Activated CD4-positive, CD25-positive, alpha-beta regulatory T cell (primary cell): ENCODE results near the gene HP1BP3.
"Not testable (repeated sequence)": the region's sequence is repeated elsewhere in the genome, so short reads cannot be mapped to it uniquely, and the experiment has no call there.

ENCODE experiments used
- DNase-seq, 4 experiments: peaks; one replicate each; lab custom pipeline; 2025; lab: John Stamatoyannopoulos, UW

Gene HP1BP3

GRCh38 chr1:20787029-20787839 lies at the start of gene HP1BP3:
TSS of gene HP1BP3 (minus strand) at chr1:20787307. CDS start at chr1:20780440, 6,867 bp downstream.
- DNase-seq, result peak; percentile 50 to 81 (median 68)

DNA sequence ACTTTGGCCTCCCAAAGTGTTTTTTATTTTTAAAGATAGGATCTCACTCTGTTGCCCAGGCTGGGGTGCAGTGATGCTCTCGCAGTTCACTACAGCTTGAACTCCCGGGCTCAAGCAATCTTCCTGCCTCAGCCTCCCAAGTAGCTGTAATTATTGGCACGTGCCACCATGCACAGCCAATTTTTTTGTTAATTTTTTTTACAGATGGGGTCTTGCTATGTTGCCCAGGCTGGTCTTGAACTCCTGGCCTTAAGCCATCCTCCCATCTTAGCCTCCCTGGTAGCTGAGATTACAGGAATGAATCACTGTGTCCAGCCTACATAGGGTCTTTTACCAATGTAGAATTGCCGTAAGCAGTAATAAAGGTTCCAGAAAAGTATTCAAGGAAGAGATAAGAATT lies 49.1 kb upstream of the HP1BP3 start:
- no peak for DNase-seq

- DNase-seq, result no peak
These were observed 47.7 kb upstream of the HP1BP3 start for GRCh38 chr1:20834780-20835179.

DNA sequence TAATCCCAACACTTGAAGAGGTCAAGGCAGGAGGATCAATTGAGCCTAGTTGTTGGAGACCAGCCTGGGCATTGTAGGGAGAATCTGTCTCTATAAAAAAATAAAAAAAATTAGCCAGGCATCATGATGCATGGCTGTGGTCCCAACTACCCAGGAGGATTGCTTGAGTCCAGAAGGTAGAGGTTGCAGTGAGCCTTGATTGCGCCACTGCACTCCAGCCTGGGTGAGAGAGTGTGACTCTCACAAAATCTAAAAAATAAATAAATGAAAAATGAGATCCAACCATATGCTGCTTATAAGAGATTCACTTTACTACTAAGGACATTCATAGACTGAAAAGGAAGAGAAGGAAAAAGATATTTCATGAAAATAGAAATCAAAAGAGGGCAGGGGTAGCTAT lies 47.1 kb upstream of the HP1BP3 start:
- no peak for DNase-seq

DNA sequence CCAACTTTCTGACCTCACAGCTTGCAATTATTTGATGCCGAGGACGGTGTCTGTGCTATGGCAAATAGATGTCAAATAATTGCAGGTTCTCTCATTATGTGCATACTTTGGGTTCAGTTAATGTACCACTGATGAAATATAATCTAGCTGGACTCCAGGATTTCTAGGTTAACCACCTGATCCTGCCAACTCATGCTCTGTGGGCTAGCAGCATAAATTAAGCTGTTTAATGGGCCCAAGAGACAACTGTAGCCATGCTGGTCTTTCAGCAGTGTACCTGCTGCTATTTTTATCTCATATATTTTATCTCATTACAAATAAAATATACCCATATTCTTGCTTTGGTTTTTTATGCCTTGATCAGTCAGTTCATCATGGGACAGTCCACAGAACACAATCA lies 43.3 kb upstream of the HP1BP3 start:
- DNase-seq, result no peak

- no peak for DNase-seq
These were observed 42.8 kb upstream of the HP1BP3 start for GRCh38 chr1:20829946-20830345.

GRCh38 chr1:20829531-20829930 lies 42.4 kb upstream of the HP1BP3 start:
- DNase-seq, result no peak

DNA sequence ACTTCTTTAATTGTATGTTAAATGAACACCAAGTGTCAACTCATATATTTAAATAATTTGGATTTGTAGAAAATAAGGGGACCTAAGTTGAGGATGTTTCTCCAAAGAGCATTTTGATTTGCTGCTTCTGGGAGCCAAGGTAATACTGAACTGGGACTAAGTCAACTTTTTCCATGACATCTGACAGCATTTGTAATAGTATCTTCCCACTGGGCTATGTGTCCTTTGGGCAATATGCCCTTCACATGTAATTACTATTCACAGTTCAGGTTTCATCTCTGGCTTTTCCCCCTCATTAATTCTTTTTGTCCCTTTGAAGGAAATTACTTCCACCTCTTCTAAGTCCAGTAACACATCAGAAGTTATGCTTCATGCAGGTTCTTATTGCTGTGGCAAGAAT lies 36.7 kb upstream of the HP1BP3 start:
- DNase-seq, result no peak

DNA sequence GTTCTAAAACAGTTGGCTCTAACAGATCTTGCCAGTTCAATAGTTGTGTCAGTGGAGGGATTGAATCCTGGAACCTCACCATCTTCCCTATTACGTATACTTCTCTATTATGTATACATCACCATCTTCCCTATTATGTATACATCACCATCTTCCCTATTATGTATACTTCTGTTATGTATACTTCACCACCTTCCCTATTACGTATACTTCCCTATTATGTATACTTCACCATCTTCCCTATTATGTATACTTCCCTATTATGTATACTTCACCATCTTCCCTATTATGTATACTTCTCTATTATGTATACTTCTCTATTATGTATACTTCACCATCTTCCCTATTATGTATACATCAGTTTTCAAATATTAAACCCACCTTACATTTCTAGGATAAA lies 34.4 kb upstream of the HP1BP3 start:
- DNase-seq, result no peak

- no peak for DNase-seq
These were observed 32.7 kb upstream of the HP1BP3 start for GRCh38 chr1:20819818-20820217.

- no peak for DNase-seq
These were observed 27.4 kb upstream of the HP1BP3 start for GRCh38 chr1:20814534-20814871.

GRCh38 chr1:20811916-20812315 lies 24.8 kb upstream of the HP1BP3 start:
- DNase-seq, result no peak

- no peak for DNase-seq
These were observed 6.1 kb upstream of the HP1BP3 start for GRCh38 chr1:20793236-20793635.

GRCh38 chr1:20792196-20792595 lies 5.1 kb upstream of the HP1BP3 start:
- no peak for DNase-seq

DNA sequence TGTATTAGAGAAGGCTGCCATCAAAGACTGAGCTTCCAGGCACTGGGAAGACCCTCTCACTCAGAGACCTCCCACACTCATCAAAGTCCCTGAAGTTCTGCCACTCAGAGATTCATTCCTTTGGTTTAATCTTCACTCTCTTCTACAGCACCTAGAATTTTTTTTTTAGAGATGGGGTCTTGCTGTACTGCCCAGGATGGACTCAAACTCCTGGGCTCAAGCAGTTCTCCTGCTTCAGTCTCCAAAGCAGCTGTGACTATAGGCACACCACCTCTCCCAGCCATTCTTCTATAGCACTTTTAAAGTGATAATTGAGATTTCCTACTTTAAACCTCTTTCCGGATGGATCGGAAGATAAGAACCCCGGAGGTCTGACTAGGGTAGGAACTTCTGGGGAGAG lies 3.7 kb upstream of the HP1BP3 start:
- DNase-seq, result no peak

DNA sequence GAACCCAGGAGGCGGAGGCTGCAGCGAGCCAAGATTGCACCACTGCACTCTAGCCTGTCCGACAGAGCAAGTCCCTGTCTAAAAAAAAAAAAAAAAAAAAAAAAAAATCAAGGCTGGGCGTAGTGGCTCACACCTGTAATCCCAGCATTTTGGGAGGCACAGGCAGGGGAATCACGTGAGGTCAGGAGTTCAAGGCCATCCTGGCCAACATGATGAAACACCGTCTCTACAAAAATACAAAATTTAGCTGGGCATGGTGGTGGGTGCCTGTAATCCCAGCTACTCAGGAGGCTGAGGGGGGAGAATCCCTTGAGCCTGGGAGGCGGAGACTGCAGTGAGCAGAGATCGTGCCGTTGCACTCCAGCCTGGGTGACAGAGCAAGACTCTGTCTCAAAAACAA lies 2.5 kb upstream of the HP1BP3 start:
- DNase-seq, result not testable (repeated sequence)

GRCh38 chr1:20787840-20788795 lies 1.0 kb upstream of the HP1BP3 start:
- DNase-seq, result no peak

GRCh38 chr1:20786253-20787028 lies 666 bp downstream of the HP1BP3 start:
- DNase-seq, result peak; percentile 86 to 95 (median 90)

GRCh38 chr1:20785907-20786252 lies 1.2 kb downstream of the HP1BP3 start:
- DNase-seq, result no peak

DNA sequence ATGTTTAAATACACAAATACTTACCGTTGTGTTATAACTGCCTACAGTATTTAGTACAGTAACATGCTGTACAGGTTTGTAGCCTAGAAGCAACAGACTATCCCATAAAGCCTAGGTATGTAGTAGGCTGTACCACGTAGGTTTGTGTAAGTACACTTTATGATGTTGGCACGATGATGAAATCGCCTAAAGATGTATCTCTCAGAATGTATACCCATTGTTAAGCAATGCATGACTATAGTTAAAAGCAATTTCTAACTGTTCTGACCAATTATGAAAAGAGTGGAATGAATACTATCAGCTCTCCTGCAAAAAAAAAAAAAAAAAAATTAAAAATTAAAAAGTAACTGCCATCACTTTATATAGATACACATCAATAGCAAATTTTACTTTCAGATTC lies 11.4 kb downstream of the HP1BP3 start:
- DNase-seq, result no peak

- no peak for DNase-seq
These were observed 15.3 kb downstream of the HP1BP3 start for GRCh38 chr1:20771780-20772179.

DNA sequence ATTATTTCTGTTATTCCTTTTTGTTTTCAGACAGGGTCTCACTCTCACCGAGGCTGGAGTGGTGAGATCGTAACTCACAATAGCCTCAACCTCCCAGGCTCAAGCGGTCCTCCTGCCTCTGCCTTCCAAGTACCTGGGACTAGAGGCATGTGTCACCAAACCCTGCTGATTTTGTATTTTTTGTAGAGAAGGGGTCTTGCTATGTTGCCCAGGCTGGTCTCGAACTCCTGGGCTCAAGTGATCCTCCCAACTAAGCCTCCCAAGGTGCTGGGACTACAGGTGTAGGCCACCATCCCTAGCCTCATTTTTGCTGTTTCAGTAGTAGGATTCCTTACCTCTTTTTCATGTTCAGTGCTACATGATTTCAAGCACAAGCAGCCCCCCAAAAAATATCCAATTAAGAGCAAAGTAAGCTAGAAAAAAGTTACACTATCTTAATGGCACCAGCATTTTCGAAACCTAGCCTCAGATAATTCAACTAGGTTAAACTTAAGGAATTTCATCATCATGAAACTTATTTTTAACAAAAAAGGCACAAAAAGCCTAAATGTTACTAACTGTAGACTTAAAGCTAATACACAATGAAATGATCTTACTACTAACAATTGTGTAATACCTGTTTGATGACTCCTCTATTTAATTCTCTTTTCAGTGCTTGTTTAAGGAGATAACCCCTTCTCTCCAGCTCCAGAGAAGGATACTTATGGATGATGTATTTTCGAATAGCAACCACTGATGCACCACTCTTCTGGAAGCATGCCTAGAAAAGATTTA lies 16.6 kb downstream of the HP1BP3 start:
- no peak for DNase-seq
